ENCODE results near the gene MAP7. TPM values are rescaled to one million over a fixed set of nuclear protein-coding genes. Genes with fewer than 3 reads are reported as not detected.

Gene MAP7
- total and polyA plus RNA-seq, 2 experiments from 2014 or later: 4.1 to 13.8 TPM

- no peak for DNase-seq (ENCODE audit: low read depth in 1 of 2, low spot score in 1 of 2)
- Histone ChIP-seq H3K4me1 (ENCODE audit: low read depth) (no peaks in the 10 kb centered on the region), H3K27ac (no peak overlapping the region), H3K36me3 (peaks cover 5% of the 10 kb centered on the region), H3K27me3 (no peaks in the 10 kb centered on the region), H3K9me3 (ENCODE audit: low read depth) (no peaks in the 10 kb centered on the region), H3K4me3 (no peak overlapping the region)
- TF ChIP-seq CTCF (IDR thresholded peaks at IDR 0.05; ENCODE audit: low read depth, low read length): no peak
Observed at GRCh38 chr6:136362421-136363356, 187.5 kb downstream of the MAP7 start.

GRCh38 chr6:136361787-136362186 lies 188.4 kb downstream of the MAP7 start:
- TF ChIP-seq CTCF (IDR thresholded peaks at IDR 0.05; ENCODE audit: low read depth, low read length): no peak
- Histone ChIP-seq H3K27ac (no peak overlapping the region), H3K36me3 (peaks cover 5% of the 10 kb centered on the region), H3K4me1 (ENCODE audit: low read depth) (no peaks in the 10 kb centered on the region), H3K9me3 (ENCODE audit: low read depth) (no peaks in the 10 kb centered on the region), H3K27me3 (no peaks in the 10 kb centered on the region), H3K4me3 (no peak overlapping the region)
- DNase-seq (ENCODE audit: low read depth in 1 of 2, low spot score in 1 of 2): no peak

DNA sequence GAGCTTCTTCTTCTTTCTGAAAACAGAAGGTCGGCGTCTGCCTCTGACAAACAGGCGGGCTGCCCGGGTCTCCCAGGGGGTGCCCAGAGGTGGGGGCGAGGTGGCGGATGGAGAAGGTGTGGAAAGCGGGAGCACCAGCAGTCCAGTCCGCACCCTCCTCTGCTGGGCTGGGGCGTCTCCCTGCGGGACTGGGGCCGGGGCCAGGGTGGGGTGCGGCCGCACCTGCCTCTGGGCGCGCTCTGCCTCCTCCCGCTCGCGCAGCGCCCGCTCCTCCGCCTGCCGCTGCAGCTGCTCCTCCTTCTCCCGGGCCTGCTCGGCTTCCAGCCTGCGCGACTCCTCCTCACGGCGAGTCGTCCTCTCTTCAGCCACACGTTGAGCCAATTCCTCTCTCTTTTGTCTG lies 189.4 kb downstream of the MAP7 start:
- no peak overlapping the region for H3K27ac ChIP-seq
- no peaks in the 10 kb centered on the region for H3K27me3 ChIP-seq
- H3K9me3 ChIP-seq (ENCODE audit: low read depth): no peaks in the 10 kb centered on the region
- DNase-seq (ENCODE audit: low read depth in 1 of 2, low spot score in 1 of 2): no peak
- no peak overlapping the region for H3K4me3 ChIP-seq
- peaks cover 5% of the 10 kb centered on the region for H3K36me3 ChIP-seq
- no peak for TF ChIP-seq CTCF (IDR thresholded peaks at IDR 0.05; ENCODE audit: low read depth, low read length)
- H3K4me1 ChIP-seq (ENCODE audit: low read depth): no peaks in the 10 kb centered on the region

DNA sequence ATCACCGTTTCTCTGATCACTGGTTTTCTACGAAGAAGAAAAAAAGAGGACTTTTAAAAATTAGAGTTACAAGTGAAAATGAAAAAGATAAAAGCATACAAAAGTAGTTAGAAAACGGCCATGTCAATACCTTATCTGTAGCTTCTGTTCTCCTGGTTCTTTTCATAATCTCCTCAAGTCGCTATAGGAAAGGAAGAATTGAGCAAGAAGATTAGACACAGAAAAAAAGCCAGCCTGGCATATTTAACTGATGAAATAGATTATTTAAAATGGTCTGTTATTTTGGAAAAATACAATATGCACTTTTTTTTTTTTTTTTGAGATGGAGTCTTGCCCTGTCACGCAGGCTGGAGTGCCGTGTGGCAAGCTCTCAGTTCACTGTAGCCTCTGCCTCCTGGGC lies 190.4 kb downstream of the MAP7 start:
- TF ChIP-seq CTCF (IDR thresholded peaks at IDR 0.05; ENCODE audit: low read depth, low read length): no peak
- Histone ChIP-seq H3K4me1 (ENCODE audit: low read depth) (no peaks in the 10 kb centered on the region), H3K27ac (no peak overlapping the region), H3K36me3 (peaks cover 5% of the 10 kb centered on the region), H3K9me3 (ENCODE audit: low read depth) (no peaks in the 10 kb centered on the region), H3K27me3 (no peaks in the 10 kb centered on the region), H3K4me3 (no peak overlapping the region)
- DNase-seq (ENCODE audit: low read depth in 1 of 2, low spot score in 1 of 2): no peak

DNA sequence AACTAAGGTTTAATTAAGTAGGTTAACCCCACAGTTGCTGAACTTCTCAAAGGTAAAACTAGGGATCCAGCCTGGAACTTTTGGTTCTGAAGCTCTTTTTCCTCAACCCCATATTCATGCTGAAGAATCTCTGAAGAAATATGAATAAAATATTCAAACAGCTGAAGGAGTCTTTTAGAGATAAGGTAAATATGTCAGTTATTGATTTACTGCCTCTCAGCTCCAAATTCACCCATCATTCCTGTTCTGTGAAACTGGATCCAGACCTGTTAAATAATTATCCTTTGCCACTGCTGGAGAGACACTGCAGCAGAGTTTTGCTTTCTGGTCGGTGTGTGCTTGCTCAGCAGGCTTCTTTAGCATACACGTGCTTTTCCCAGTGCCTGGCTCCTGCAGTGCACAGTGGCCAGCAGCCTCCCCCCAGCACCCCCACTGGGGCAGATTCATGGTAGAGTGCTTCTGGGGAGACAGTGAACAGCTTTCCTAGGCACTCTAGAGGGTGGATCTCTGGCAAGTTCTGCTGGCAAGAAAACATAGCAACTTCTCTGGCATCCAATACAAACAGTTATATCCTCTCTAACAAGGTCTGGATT lies 198.6 kb downstream of the MAP7 start:
- no peak for DNase-seq (ENCODE audit: low read depth in 1 of 2, low spot score in 1 of 2)
- TF ChIP-seq CTCF (IDR thresholded peaks at IDR 0.05; ENCODE audit: low read depth, low read length): no peak
- no peak overlapping the region for H3K27ac ChIP-seq
- H3K4me1 ChIP-seq (ENCODE audit: low read depth): no peaks in the 10 kb centered on the region
- no peaks in the 10 kb centered on the region for H3K27me3 ChIP-seq
- H3K9me3 ChIP-seq (ENCODE audit: low read depth): no peaks in the 10 kb centered on the region
- H3K4me3 ChIP-seq: no peak overlapping the region
- no peaks in the 10 kb centered on the region for H3K36me3 ChIP-seq
